ENCODE data around the gene TTC24. TPM values are rescaled to one million over a fixed set of nuclear protein-coding genes. Genes with fewer than 3 reads are reported as not detected.
"Not testable (repeated sequence)": the region's sequence is repeated elsewhere in the genome, so short reads cannot be mapped to it uniquely, and the experiment has no call there.

TTC24 gene
- total RNA-seq, 1 experiment from 2014 or later = not detected

DNA sequence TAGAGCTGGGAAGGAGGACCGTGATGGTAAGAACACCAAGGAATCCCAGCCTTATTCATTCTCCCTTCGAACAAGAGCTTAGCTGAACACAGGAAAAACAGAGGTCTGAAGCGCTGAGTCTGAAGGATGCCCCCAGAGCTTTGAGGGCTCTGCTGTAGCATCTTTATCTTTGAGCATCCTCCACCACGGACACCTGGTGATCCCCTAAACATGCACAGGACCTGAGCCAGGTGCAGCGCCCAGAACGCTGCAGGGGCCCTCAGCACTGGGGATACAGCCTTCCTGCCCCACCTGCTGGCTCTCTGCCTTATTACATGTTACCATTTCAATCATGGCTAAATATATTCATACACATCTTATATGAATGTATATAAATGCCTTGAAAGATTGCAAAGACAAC is 29.5 kb downstream of the TTC24 start:
- no peak for DNase-seq (ENCODE audit: low spot score)

DNA sequence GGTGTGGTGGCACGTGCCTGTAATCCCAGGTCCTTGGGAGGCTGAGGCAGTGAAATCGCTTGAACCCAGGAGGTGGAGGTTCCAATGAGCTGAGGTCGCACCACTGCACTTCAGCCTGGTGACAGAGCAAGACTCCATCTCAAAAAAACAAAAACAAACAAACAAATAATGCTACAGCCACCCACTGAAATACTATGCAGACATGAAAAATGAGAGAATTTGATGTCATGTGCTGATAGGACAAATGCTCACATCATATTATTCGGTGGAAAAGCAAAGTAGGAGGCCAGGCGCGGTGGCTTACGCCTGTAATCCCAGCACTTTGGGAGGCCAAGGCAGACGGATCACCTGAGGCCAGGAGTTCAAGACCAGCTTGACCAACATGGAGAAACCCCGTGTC is 30.5 kb downstream of the TTC24 start:
- DNase-seq (ENCODE audit: low spot score) = not testable (repeated sequence)

DNA sequence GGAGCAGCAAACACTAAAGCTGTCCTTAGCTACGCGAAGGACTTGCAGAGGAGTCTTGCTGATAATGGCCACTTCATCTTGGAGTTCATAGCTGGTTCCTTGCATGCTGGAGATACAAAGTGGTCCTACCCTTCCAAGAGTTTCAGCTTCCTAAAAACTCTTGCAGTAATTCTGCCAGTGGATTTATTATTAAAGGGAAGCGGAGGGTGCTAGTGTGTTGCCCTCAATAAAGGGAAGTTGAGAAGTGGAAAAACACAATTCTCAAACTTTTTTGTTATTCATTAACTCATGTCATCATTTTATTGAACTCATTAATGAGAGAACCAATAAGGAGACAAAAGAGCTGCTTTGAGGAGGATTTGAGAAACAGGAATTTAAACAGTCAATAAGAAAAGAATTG is 33.1 kb downstream of the TTC24 start:
- no peak for DNase-seq (ENCODE audit: low spot score)

DNA sequence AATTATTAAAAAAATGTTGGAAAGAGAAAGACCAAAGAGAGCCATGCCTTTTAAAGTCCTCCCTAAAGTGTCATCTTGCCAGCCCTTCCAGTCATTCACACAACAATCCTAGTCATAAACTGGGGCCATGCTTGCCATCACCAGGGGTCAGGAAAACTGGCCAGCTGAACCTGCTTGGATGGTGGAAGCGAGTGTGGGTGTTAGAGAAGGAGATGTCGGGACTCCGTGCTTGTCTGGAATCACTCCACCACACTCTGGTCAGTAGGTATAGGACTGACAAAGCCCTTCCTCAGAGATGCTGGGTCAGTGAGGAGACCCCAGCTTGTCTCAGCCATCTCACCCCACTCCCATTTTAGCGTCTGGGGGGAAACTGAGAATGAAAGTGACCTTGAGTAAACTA is 36.4 kb downstream of the TTC24 start:
- no peak for DNase-seq (ENCODE audit: low spot score)

DNA sequence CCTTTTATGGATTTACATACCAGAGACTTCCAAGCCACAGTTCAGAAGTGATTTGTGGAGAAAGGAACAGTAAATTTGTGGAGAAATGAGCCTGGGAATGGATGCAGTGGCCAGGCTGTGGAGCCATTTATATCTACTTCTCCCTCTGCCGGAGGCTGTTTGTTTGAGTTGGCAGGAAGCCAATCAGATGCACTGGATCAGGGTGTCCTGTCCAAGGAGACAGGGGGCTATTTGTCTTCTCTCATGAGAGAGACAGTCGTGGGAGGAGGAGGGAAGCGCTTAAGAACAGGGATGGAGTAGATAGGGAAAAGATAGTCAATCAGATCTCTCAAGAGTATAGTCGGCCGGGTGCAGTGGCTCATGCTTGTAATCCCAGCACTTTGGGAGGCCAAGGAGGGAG is 36.9 kb downstream of the TTC24 start:
- DNase-seq (ENCODE audit: low spot score) = peak; percentile 38

DNA sequence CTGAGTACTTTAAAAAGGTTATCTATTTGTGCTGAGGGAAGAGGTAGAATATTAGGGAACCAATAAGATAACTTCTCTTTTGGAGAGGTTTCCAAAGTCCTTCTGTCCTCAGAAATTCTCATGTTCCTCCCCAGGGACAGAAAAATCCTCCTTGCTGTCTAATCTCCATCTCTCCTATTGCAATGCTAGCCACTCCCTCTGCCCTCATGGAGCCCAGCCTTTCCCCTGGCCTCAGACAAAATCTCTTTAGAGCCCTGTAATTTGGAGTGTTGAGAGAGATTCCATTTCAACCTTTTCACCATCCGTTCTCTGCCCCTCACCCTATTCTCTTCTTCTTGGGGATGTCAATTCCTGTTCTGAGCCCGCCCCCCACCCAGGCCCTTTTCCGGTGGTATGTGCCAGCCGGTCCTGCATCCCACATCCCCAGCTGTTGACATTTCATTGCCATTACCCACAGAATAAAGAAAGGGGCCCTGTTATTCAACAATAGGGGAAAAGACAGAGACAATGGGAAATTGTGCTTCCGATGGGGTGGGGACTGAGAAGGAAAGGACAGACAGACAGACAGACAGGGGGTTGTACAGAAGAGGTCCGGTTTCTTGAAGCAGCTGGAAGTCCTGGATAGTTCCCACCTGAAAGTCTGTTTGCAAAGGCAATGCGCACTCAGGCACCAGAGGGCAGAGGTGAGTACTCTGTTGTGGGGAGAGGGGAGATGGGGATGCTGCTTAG is 39.5 kb downstream of the TTC24 start, which contains the start of gene HAPLN2:
TSS of gene HAPLN2 (plus strand) at position 563 of the 729 bp plus-strand sequence. CDS start 4,076 bp downstream, outside the sequence.
- no peak for DNase-seq (ENCODE audit: low spot score)

DNA sequence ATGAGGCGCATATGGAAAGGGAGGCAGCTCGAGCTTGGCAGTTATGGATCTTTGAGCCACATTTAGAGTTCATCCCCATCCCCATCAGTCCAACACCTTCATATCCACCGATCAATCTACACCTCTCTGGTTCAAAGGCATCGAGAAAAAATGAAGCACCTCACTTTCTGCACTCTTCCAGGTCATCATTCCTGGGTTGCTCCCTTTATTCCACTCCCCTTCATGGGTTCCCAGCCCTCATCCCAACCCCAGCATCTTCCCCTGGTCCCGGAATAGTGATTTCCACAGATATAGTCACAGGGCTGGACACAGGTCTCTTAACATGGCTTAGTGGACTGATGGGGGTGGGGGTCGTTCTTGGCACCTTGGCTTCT is 40.0 kb downstream of the TTC24 start:
- DNase-seq (ENCODE audit: low spot score) = no peak

DNA sequence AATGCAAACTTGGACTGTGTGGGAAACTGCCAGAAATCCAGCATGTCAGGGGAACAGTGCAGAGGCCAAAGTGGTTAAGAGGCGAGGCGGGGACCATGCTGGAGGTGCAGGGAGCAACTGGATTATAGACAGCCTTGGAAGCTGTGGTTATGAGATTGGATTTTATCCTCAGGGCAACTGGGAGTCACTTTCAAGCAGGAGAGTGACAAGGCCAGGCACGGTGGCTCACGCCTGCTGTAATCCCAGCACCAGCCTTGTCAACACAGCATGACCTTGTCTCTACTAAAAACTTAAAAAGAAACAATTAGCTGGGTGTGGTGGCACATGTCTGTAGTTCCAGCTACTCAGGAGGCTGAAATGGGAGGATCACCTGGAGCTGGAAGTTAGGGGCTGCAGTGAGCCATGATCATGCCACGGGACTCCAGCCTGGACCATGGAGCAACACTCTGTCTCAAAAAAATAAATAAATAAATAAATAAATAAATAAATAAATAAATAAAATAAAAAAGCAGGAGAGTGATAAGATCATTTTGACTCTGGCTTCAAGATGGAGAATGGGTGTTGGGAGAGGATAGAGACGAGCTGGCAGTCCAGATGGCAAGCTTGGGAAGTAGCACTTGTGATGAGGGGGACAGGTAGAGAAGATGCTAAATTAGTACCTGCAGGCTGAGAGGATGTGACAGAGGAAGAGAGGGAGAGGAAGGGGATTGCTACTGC is 43.2 kb downstream of the TTC24 start:
- no peak for DNase-seq (ENCODE audit: low spot score)

DNA sequence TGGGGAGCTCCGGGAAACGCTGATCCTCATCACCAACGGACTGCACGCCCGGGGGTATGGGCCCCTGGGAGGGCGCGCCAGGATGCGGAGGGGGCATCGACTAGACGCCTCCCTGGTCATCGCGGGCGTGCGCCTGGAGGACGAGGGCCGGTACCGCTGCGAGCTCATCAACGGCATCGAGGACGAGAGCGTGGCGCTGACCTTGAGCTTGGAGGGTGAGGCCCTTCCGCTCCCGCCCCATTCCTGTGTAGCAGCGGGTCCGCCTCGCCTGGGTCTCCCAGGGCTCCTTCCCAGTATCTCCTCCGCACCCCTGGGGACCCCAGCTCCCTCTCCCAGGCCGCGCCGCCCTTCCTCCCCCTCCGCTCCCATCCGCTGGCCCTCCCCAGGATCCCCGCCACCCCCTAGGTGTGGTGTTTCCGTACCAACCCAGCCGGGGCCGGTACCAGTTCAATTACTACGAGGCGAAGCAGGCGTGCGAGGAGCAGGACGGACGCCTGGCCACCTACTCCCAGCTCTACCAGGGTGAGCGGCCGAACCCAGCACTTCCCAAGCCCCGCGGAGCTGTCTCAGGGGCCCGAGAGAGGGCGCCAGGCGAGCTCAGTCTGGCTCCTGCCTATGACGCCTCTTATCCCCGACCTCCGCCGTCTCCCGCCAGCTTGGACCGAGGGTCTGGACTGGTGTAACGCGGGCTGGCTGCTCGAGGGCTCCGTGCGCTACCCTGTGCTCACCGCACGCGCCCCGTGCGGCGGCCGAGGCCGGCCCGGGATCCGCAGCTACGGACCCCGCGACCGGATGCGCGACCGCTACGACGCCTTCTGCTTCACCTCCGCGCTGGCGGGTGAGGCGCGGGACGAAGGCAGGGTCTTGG is 44.7 kb downstream of the TTC24 start:
- no peak for DNase-seq (ENCODE audit: low spot score)

DNA sequence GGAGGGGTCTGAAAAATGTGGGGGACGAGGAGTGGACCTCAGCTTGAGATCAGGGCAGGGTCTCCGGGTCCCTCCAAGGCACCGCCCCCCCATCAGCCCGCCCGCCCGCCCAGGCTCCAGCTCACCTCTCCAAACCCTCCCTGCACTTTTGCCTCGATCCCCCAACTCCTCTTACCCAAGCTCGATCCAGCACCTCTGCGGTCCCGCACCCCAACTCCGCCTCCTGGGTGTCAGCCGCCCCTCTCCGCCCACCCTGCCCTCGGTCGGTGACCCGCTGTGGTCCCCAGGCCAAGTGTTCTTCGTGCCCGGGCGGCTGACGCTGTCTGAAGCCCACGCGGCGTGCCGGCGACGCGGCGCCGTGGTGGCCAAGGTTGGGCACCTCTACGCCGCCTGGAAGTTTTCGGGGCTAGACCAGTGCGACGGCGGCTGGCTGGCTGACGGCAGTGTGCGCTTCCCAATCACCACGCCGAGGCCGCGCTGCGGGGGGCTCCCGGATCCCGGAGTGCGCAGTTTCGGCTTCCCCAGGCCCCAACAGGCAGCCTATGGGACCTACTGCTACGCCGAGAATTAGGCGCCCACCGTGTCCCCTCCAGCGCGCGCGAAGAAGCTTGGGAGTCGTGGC is 45.4 kb downstream of the TTC24 start:
- no peak for DNase-seq (ENCODE audit: low spot score)

DNA sequence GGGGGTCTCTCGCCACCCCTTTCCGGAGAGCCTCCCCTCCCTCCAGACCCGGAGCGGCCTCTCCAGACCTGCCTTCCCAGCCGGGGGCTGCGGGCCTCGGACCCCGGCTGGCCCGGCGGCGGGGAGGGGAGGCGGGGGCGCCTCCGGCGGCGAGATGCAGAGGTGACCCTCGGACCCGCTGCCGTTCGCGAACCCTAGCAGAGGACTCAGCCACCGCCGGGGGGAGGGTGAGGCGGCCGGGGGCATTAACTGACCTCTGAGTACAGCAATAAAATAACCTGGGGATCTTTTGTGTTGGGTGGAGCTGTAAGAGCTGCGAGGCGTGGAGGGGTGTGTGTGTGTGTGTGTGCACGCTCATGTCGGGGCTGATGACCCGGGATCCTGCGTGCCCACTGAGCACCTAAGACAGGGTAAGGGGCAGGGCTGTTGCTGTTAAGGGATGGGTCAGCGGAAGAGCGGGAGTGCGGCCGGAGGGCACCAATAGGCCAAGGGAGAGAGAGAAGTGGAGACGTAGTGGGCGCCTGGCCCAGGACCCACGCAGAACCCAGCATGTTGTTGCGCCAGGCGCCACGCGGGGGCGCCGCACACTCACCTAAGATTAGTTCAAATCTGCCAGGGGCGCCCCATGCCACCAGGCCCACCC is 46.0 kb downstream of the TTC24 start:
- DNase-seq (ENCODE audit: low spot score) = no peak

DNA sequence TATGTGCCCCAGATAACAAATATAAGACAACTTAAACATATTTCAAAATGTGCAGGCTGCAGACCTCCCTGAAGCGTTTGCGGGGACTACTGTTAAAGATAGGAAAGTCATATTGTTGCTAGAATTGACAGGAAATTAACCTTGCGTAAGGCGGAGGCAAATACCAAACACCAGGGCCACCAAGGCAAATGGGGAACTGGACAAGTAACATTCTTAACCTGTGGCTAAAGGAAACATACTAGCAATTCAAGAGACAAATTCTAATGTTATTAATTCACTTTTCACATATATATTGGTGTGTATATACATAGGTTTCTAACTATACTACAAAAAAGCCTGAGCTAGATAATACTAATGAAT is 46.5 kb downstream of the TTC24 start:
- DNase-seq (ENCODE audit: low spot score) = no peak

DNA sequence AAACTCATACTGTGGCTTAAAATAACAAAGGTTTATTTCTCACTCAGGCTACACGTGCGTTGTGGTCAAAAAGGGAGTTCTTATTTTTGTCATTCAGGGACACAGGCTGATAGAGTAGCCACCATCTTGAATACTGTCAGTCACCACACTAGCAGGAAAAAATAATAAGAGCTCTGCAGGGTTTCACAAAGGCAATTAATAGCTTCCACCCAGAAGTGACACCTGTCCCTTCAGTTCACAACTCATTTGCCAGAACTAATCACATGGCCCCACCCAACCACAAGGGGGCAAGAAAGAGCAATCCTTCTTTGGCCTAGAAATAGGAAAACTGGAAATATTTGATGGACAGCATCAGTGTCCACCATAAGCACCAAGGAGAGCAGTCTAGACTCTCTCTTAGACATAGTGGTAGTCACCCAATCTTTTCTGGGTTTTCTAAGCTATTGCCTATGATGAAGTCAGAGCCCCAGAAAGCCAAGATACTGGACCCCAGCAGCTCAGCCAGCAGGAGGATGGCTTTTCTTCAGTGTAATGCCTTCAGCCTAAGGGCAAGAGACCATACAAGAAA is 47.9 kb downstream of the TTC24 start:
- peak; percentile 46 for DNase-seq (ENCODE audit: low spot score)

DNA sequence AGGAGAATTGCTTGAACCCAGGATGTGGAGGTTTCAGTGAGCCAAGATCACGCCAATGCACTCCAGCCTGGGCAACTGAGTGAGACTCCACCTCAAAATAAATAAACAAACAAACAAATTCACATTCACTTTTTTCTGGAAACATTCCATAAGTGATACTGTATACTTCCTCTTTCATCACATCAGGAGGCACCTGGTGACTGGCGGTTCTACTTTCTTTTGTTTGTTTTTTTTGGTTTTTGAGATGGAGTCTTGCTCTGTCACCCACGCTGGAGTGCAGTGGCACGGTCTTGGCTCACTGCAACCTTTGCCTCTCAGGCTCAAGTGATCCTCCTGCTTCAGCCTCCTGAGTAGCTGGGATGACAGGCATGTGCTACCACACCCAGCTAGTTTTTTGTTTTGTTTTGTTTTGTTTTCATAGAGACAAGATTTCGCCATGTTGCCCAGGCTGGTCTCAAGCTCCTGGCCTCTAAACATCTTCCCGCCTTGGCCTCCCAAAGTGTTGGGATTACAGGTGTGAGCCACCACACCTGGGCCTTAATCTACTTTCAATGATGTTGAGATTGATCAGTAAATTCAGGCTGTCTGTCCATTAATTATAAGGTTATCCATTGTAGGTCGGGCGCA is 50.4 kb downstream of the TTC24 start:
- no peak for DNase-seq (ENCODE audit: low spot score)

DNA sequence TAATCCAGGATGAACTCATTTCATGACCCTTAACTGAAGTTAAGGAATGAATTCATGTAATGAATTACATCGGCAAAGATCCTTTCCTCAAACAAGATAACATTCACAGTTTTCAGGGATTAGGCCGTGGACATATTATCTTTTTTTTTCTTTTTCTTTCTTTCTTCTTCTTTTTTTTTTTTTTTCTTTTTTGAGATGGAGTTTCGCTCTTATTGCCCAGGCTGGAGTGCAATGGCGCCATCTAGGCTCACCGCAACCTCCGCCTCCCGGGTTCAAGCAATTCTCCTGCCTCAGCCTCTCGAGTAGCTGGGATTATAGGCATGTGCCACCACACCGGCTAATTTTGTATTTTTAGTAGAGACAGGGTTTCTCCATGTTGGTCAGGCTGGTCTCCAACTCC is 51.6 kb downstream of the TTC24 start:
- not testable (repeated sequence) for DNase-seq (ENCODE audit: low spot score)

DNA sequence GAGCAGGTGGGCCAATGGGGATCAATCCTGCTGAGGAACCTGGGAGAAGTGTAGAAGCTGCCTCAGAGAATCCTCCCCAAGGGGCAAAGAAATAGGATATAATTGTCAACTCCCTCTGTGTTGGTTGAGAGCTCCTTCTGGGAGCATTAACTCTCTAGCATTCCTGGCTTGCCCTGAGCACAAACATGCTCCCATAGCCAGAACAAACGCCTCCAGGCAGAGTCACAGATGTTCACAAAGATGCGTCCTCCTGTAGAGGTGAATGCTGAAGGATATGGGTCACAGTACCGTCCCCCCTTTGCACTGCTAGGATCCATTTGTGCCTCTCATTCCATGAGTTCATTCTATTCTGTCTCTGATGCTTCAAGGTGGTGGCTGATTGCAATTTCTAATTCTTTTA is 52.8 kb downstream of the TTC24 start:
- DNase-seq (ENCODE audit: low spot score) = no peak
